Kidney (tissue), 14 donors: Measurements from ENCODE around the gene CD79A. TPM values are rescaled to one million over a fixed set of nuclear protein-coding genes. Genes with fewer than 3 reads are reported as not detected.

Experiments used
- DNase-seq, 5 donors: peaks; one replicate each; pipeline ENCODE4 v3.0.0-alpha.2; 2013 to 2020
- FAIRE-seq: peaks from 2 replicates; lab custom pipeline; 2012; peaks lifted over from hg19 to GRCh38; lab: Jason Lieb, UNC
- H3K27ac ChIP-seq, 2 donors: one replicate each; pipeline ENCODE4 v1.7.0; 2013; ENCODE audit warnings: low read depth in 2 of 2, low read length in 2 of 2, inconsistent platforms in 1 of 2
- H3K27me3 ChIP-seq: one replicate; pipeline ENCODE4 v1.7.1; 2013; ENCODE audit warnings: low read length, inconsistent platforms; ENCODE audit not compliant: control insufficient read depth, insufficient read depth
- H3K36me3 ChIP-seq, 3 donors: one replicate each; pipeline versions ENCODE4 v1.7.0 to v1.7.1; 2013; ENCODE audit warnings: low read length in 3 of 3, control low read depth in 1 of 3, inconsistent platforms in 1 of 3; ENCODE audit not compliant: insufficient read depth in 3 of 3, control insufficient read depth in 2 of 3
- H3K4me1 ChIP-seq, 3 donors: one replicate each; pipeline versions ENCODE4 v1.7.0 to v1.7.1; 2013; ENCODE audit warnings: low read length in 3 of 3, inconsistent platforms in 1 of 3, low read depth in 1 of 3; ENCODE audit not compliant: control insufficient read depth in 2 of 3, insufficient read depth in 2 of 3
- H3K4me3 ChIP-seq, 3 donors: one replicate each; pipeline versions ENCODE4 v1.7.0 to v1.8.1; 2013; ENCODE audit warnings: low read length in 3 of 3, control low read depth in 1 of 3, inconsistent platforms in 1 of 3
- H3K9ac ChIP-seq, 3 donors: one replicate each; pipeline versions ENCODE4 v1.7.0 to v1.7.1; 2013; ENCODE audit warnings: low read length in 3 of 3, control low read depth in 1 of 3, inconsistent platforms in 1 of 3
- H3K9me3 ChIP-seq, 3 donors: one replicate each; pipeline versions ENCODE4 v1.7.0 to v1.7.1; 2013; ENCODE audit warnings: low read length in 3 of 3, control low read depth in 1 of 3, inconsistent platforms in 1 of 3; ENCODE audit not compliant: control insufficient read depth in 2 of 3, insufficient read depth in 1 of 3
- CTCF ChIP-seq: IDR thresholded peaks from 3 replicates; pipeline ENCODE4 v1.5.1; 2012; ENCODE audit warnings: mild to moderate bottlenecking, moderate library complexity, borderline replicate concordance; ENCODE audit not compliant: insufficient read depth; ENCODE audit errors: extremely low read depth
- intact Hi-C: fragments of 100-400 bp; cut with DNase I; formaldehyde crosslinking; loops from one replicate; pipeline ENCODE4 v1.11.1; 2022
- microRNA-seq: library from miRNA; unstranded; fragments of <30 nt; microRNA quantifications from one replicate; pipeline ENCODE4 v1.2.0, GENCODE V29; 2020
- polyA plus RNA-seq: library from polyadenylated mRNA; stranded (reverse); fragments of 350-450 nt; fragmentation: Illumina TruSeq; extraction: RNeasy Lipid Tissue Mini Kit (QIAGEN cat#74804); gene quantifications from one replicate; pipeline ENCODE4 v1.2.3, GENCODE V29; 2014; ENCODE audit warnings: low read depth, low replicate concordance; ENCODE audit not compliant: insufficient read depth
- total RNA-seq: library from RNA; stranded (reverse); fragmentation: NEBNext Ultra II Directional; extraction: Animal tissue kit (Norgen Biotek cat#: 25700); gene quantifications from one replicate; pipeline ENCODE4 v1.2.1, GENCODE V29; 2021
- donor health status: control.
- donor health status: control.
- donor health status: control.
- donor health status: control.
- donor health status: control.
- donor health status: DM: yes; HTN: yes; CAD: no.
- donor health status: Normal renal cell carcinoma (clear cell type).

Gene CD79A
- total and polyA plus RNA-seq, 2 donors from 2014 or later: 0.32 to 11.0 TPM

- H3K4me3 ChIP-seq: no peak overlapping the region
- H3K36me3 ChIP-seq: no peaks in the 10 kb centered on the region
- peaks cover 0 to 6% (median 4%) of the 10 kb centered on the region in 3 donors for H3K4me1 ChIP-seq
- TF ChIP-seq CTCF: no peak
- no peak overlapping the region for H3K27ac ChIP-seq
- intact Hi-C loops: no loop called here
- H3K9ac ChIP-seq: no peak overlapping the region
- FAIRE-seq (no peak), DNase-seq (no peak)
- peaks cover 76% of the 10 kb centered on the region for H3K27me3 ChIP-seq
- H3K9me3 ChIP-seq: no peaks in the 10 kb centered on the region
These were observed 53.2 kb downstream of the CD79A start for GRCh38 chr19:41930322-41930722.

Small RNA genes within 50 kb of the gene (microRNA-seq; reads per million reads assigned to microRNA genes)
- not detected for gene MIR6797

Other genes starting within 250 kb of the CD79A start
- 0.16 TPM for gene CEACAM7, start 189.0 kb upstream of the CD79A start, total RNA-seq
- not detected for gene CEACAM7, start 189.0 kb upstream of the CD79A start, polyA plus RNA-seq
- gene CEACAM5, start 168.7 kb upstream of the CD79A start, total RNA-seq: not detected
- not detected for gene CEACAM5, start 168.7 kb upstream of the CD79A start, polyA plus RNA-seq
- gene CEACAM6, start 121.7 kb upstream of the CD79A start, total RNA-seq: not detected
- gene CEACAM6, start 121.7 kb upstream of the CD79A start, polyA plus RNA-seq: not detected
- 0.69 TPM for gene CEACAM3, start 80.7 kb upstream of the CD79A start, total RNA-seq
- gene CEACAM3, start 80.7 kb upstream of the CD79A start, polyA plus RNA-seq: not detected
- not detected for gene LYPD4, start 32.6 kb upstream of the CD79A start, total RNA-seq
- gene LYPD4, start 32.6 kb upstream of the CD79A start, polyA plus RNA-seq: not detected
- gene DMRTC2, start 32.2 kb upstream of the CD79A start, total RNA-seq: not detected
- gene DMRTC2, start 32.2 kb upstream of the CD79A start, polyA plus RNA-seq: not detected
- gene RPS19, start 17.0 kb upstream of the CD79A start, total RNA-seq: 1,433 TPM
- gene RPS19, start 17.0 kb upstream of the CD79A start, polyA plus RNA-seq: 2,116 TPM
- gene ARHGEF1, start 5.9 kb downstream of the CD79A start, total RNA-seq: 139 TPM
- 39.0 TPM for gene ARHGEF1, start 5.9 kb downstream of the CD79A start, polyA plus RNA-seq
- gene ERFL, start 51.2 kb downstream of the CD79A start, total RNA-seq: 0.69 TPM
- gene ERFL, start 51.2 kb downstream of the CD79A start, polyA plus RNA-seq: not detected
- 146 TPM for gene RABAC1, start 82.0 kb downstream of the CD79A start, total RNA-seq
- 333 TPM for gene RABAC1, start 82.0 kb downstream of the CD79A start, polyA plus RNA-seq
- not detected for gene ATP1A3, start 117.0 kb downstream of the CD79A start, total RNA-seq
- gene ATP1A3, start 117.0 kb downstream of the CD79A start, polyA plus RNA-seq: not detected
- 16.2 TPM for gene GRIK5, start 192.9 kb downstream of the CD79A start, total RNA-seq
- 8.9 TPM for gene GRIK5, start 192.9 kb downstream of the CD79A start, polyA plus RNA-seq
- 12.7 TPM for gene ZNF574, start 198.9 kb downstream of the CD79A start, total RNA-seq
- 7.2 TPM for gene ZNF574, start 198.9 kb downstream of the CD79A start, polyA plus RNA-seq